Stimulated activated CD8-positive, alpha-beta memory T cell treated with anti-CD3 and anti-CD28 coated beads, Interleukin-7, amount 100 ng/mL, for 24 hours (primary cell): Measurements from ENCODE around the gene PDZD2.
"Not testable (repeated sequence)": the region's sequence is repeated elsewhere in the genome, so short reads cannot be mapped to it uniquely, and the experiment has no call there.

Experiments used
- DNase-seq: peaks from one replicate; pipeline ENCODE4 v3.0.0-alpha.2; 2020; ENCODE audit warnings: low read depth

Gene PDZD2

DNA sequence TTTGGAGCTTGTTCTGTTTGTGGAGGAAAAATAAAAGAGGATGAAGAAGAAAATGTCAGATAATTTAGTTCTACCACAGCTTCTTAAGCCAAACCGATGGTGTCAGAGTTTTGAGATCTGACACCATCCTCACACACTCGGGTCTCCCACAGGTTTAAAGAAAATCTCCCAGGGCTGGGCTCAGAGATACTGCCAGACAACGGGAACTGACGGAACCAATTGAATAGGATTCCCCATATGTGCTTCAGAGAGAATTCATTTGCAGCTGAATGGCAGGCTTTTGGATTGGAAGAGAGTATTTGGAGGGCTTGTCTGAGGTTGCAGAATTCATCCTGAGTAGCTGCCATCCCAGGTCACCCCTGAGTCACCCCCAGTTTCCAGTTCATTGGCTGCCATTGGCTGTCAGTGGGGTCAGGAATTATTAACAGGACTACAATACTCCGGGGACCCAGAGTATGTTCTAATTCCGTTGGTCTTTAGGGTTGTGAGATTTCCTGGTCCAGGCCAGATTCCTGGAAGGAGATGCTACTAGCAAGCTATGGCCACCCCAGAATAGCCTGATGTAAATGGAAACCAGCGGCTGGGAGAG, 131.3 kb downstream of the PDZD2 start:
- no peak for DNase-seq

DNA sequence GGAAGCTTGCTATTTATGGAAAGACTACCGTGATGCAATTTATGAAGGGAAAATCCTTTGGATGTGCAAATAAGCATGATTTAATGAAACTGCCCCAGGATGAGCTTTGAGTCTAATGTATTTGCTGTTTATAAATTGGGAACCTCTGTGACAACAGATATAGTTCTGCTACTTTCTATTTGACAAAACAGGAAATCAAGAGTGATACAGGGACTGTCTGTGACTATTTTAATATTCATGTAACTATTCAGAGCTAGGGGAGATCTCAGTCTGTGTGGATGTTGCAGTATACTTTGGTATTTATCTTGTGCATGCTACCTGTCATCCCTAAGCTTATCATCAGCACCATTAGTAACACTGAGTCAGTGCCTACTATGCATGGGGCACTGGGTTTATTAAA, 132.1 kb downstream of the PDZD2 start:
- no peak for DNase-seq

DNA sequence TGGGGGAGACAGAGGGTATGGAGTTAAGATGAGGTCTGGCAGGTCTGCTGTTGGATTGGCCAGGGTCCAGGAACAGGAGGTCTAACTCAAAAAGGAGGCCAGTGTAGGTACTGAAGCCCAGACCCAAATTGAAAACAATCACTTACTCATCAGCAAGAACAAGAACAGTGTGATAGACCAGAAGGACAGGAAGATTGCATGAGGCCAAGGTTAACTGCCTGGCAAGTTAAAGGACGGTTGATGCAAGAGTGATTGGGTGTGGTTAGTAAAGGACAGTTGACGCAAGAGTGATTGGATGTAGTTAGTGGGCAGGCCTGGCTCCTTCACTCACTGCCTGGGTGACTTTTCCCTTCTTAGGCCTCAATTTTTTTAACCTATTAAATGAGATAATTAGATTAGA, 132.6 kb downstream of the PDZD2 start:
- DNase-seq, result no peak

DNA sequence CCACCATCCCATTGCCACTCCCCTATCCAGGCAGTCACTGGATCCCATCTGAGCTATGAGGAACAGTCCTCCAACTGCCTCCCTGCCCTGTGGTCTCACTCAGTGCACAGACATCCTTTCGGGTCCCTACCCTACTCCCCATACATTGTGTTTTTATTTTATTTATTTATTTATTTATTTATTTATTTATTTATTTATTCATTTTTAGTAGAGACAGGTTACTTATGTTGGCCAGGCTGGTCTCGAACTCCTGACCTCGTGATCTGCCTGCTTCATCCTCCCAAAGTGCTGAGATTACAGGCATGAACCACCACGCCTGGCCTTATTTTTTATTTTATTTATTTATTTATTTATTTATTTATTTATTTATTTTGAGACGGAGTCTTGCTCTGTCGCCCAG, 137.4 kb downstream of the PDZD2 start:
- DNase-seq, result not testable (repeated sequence)

DNA sequence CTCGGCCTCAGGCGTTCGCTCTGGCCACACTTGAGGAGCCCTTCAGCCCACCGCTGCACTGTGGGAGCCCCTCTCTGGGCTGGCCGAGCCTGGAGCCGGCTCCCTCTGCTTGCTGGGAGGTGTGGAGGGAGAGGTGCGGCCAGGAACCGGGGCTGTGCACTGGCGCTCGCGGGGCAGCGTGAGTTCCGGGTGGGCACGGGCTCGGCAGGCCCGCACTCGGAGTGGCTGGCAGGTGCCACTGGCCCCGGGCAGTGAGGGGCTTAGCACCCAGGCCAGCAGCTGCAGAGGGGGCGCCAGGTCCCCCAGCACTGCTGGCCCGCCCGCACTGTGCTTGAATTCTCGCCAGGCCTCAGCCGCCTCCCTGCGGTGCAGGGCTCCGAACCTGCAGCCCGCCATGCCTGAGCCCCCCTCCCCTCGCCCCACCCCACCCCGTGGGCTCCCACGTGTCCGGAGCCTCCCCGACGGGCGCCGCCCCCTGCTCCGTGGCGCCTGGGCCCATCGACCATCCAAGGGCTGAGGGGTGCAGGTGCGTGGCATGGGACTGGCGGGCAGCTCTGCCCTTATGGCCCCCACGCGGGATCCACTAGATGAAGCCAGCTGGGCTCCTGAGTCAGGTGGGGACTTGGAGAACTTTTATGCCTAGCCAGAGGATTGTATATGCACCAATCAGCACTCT, 138.2 kb downstream of the PDZD2 start:
- no peak for DNase-seq

DNA sequence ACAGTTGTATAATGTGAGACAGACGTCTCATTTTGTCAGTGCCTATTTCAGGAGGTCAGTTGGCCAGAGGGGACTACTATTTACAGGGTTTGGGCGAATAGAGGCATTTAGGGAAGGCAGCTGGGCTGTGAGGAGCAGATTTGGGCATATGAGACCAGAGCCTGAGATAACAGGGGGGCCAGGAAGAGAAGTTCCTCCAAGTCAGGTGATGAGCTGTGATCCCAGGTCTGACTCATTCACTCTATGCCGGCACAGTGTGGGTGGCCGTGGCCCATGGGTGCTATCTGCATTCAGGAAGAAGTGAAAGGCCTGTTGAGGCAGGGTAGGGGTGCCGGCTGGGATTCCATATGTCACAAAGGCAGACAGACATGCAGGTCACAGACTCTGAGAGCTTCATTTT, 142.8 kb downstream of the PDZD2 start:
- DNase-seq, result no peak

DNA sequence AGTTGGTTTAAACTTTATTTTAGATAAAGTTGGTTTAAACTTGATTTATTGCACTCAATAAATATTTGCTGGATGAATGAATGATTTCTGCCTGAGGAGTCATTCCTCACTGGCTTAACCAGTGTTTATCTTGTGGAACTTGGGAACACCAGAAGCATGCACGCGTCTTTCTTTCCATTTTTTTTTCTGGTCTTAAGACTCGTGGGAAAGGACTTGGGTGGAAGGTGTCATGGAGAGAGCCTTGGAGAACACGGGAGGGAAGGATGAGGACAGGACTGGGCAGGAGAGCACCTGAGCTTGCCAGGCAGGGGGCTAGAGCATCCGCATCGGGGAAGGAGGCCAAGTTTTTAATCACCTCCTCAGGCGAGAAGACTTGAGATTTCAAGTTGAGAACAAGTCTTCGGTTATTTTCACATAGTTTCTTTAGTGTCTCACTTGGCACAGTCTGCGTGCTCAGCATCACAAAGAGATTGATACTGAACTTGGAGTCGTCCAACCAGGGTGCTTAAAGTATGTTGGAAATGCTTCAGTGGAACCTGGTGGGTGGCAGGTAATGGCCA, 144.2 kb downstream of the PDZD2 start:
- no peak for DNase-seq

DNA sequence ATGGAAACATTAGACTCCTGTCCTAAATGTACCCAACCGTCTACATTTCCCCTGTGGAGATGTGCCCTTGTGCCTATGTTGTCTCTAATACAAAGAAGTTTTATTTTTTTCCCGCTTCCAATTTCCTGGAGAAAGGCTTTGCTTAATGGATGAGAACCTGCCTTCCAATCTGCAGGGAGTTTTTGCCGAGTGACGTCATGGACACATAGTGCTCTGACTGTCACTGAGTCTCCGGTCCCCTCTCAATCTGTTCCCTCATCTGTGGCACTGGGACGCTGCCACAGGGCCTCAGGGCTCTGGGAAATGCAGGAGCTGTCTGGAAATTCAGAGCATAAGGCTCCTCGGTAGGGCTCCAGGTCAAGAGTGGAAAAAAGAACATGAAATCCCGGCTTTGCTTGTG, 144.8 kb downstream of the PDZD2 start:
- no peak for DNase-seq

DNA sequence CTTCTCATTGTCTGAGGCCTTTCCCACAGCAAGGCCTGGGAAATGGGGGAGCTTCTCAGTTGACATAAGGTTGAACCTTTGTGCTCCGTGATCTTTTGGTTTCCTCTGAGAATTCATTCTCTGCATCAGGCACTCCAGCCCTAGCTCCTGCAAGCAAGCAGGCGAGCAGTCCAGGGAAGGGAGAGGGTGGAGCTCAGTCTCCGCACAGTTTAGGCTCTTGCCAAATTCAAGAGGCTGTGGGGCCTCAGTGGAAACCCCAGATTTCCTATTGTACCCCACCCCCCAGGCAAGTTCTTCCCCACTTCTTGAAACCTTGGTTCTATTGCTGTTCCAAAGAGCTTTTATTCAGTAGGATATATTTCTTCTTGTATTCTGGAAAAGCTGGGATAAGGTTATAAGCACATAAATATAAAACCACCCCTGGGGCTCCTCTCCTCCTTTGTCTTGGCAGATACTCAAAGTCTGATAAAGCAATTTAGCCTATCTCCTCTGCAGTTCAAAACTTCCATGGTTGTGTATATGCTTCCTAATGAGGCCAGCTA, 147.2 kb downstream of the PDZD2 start:
- no peak for DNase-seq

DNA sequence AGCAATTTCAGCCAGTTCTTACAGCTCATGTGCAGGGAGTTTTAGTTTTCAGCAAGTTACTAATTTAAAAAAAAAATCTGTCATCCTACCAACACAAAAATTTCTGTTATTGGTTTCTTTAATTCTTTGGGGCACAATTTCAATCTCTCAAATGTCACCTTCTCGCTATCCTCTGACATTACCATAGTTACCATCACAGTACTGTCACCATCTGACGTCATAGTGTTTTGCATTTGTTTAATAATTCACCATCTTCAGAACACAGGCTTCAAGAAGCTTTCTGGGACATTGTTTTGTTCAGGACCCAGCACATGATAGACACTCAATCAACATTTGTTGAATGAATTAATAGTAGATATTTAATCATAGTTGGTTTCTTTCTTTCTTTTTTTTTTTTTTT, 155.1 kb downstream of the PDZD2 start:
- DNase-seq, result no peak

DNA sequence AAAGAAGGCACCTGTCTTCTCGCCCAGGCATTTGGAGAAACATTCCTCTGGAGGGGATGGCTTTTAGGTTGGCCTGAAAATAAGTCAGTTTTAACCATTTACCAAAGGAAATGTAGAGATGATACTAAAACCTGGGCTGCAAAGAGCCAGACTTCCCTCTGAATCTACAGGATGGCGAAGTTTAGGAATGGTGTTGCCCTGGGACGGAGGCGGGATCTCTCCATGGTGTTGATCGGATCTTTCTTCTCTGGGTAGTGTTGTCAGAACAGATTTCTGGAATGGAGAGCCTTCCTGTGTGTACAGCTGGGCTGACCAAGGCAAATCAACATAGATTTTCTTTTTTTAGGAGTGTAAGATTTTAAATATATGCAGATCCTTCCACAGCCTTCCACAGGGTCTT, 159.2 kb downstream of the PDZD2 start:
- no peak for DNase-seq

DNA sequence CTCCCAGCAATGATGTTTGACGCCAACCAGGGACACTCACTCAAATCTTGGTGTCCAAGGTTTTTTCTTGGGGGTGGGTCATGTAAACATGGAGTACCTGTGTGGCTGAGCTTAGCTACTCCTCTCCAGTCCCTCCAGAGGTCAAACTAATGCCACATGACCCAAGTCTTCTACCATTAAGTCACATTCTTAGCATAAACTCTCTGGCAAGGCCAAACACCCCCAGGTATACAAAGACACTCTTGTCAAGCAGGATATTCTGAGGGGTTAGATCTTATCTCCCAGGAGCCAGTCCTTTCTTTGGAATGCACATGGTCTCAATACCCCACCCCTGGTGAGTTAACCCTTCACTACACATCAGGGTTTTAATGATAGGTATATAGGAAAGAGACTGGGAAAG, 161.4 kb downstream of the PDZD2 start:
- no peak for DNase-seq

DNA sequence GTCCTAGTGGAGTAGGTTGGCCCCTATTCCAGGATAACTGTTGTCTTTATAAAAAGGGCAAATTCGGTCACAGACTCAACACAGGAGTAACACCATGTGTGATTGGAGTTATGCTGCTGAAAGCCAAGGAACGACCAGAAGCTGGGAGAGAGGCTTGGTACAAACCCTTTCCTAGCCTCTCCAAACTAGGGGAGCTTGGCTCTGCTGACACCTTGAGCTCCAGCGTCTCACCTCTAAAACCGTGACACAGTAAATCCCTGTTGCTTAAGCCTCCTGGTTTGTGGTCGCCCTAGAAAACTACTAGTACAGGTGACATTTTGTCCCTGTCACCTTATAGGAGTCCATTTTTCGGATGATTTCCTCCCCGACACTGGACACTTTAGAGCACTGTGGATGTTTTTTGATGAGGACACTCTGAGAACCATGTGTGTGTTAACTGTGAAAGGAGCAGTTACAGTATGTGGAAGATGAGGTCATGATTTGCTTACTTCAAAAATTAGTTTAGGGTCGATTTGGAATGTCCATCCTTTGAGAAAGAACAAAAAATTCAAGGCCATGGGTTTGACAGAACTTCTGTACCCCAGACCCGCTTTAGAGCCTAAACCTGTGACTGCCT, 167.0 kb downstream of the PDZD2 start:
- DNase-seq, result no peak

DNA sequence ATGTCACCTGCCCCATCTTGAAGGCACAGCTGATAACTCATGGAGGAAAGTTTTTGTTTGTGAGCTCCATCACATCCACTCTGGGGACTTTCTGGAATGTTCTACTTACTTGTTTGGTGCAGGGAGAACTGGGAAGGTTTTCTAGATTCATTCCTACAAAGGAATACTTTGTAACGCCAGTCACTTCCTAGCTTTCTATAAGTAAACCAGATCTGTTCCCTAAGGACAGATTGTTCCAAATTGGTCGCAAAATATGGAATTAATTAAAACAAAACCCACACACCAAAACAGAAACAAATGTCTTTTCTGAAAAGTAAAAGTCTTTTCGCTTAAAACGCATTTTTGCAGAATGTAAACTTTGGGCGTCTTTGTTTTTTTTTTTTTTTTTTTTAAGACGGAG, 167.6 kb downstream of the PDZD2 start:
- DNase-seq, result no peak

DNA sequence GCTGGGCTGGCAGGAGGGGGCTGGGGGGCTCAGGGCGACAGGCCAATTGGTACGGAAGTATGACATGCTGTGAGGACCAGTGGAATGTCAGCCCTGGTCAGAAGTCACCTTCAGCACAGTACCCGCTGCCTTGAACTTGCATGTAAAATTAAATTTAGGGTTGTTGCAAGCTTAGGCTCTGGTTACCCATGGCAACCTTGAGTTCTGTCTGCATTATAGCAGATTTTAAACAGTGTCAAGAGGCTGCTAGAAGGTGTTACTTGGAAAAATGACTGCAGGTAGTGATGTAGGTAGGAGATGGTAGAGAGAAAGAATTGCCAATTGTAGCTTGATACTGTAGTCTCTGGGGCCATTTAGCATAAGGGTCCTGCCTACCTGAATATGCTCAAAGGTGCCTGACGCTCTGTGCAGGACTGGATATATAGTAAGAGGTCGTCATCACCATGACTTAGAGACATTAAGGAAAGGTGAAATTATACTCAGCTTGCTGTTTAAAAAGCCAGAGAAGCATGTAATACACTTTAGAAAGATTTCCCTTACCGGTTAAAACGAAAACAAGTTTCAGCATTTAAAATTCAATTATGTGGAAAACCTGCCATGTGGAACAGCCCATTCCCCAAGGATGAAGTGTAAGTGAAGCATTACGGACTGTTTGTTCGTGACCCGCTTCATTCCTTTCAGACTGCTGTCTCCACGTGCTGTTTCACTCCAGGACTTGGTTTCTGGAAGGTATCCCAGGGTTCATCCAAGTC, 169.0 kb downstream of the PDZD2 start:
- no peak for DNase-seq

DNA sequence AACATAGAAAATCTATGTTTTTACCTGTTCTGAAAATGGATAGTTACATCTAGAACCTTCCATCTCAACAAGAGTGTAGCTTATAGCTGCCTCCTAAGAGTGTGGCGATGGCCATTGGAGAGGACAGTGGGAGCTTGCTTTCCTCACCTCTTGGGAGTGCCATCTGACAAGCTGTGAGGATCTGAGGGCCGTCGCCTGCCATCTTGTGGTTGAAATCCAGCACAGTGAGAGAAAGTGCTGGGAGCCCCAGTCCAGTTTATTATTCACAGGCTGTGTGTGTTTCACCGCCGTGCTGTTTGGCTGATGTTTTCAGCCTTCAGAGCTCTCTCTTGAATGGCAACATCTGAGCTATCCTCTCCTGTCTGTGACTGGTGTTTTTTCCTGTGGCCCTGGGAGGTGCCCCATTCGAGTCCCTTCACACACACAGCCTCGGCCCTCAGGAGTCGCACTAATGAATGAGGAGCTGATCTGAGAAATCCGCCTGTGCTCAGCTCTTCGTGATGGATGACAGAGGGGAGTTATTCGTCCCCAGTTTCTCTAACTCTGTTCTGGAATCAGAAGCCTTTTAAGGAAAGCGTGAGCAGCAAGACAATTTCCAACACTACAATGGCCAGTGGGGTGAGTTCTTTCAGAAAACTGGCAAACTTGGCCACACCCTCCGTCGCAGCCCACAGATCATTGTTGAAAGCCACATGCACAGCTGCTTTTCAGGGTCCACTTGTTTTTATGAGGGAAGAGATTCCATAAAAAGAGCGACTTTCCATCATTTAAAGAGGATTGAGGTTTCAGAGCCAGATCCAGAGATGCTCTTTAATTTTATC, 170.3 kb downstream of the PDZD2 start:
- no peak for DNase-seq

DNA sequence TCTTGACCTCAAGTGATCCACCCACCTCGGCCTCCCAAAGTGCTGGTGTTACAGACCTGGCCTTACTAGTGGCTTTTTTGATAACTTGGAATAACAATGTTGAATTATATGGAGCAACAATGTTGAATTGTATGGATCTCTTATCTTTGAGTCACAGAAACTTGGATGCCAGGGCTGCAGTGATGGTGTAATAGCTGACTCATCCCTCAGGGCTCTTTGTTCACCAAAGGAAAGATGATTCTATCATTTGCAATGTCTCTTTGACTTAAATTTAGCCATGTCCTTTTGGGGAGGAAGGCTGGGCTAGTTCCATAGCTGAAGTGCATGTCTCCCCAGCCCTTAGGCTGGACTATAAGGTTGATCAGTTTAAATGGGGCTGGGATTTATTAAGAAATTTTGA, 172.3 kb downstream of the PDZD2 start:
- DNase-seq, result no peak

DNA sequence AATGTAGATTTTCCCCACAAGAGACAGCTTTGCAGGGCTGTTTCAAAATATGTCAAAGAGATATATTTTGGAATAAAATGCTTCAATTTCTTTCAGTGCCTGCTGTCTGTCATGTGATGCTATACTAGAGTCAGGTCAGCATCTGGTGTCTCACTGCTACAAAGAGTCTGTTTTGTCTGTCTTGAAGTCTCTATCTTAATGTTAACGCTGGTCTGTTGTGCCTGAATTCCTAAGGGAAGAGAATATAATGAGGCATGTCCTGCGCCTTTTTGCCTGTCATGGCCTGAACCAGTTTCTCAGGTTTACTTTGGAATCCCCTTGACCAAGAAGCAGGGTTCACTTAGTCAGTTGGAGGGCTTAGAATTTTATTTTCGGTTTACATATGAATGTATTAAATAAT, 176.4 kb downstream of the PDZD2 start:
- no peak for DNase-seq

DNA sequence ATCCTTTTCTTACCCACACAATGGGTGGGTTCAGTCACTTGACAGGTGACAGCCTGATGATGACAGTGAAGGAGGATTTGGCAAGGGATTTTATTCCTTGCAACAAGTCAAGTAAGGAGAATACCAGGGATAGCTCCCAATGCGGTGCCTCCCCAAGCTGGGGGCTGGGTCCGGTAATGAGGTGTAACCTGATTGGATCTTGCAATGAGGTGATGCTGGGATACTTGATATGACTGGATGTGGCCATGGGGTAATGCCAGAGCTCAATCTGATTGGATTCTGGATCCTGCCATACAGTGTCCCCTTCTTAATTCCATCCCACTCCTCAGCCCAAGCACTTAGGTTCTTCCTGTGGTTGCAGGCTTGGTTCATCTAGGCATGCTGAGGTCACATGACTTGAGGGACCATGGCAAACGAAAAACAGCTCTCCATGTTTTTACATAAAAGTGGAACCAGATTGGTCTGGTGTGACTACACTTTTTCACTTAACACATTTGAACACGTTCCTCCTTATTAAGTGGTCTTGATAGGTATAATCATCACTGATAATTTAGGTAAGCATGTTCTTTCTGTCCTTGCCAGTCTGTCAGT, 181.1 kb downstream of the PDZD2 start:
- no peak for DNase-seq

DNA sequence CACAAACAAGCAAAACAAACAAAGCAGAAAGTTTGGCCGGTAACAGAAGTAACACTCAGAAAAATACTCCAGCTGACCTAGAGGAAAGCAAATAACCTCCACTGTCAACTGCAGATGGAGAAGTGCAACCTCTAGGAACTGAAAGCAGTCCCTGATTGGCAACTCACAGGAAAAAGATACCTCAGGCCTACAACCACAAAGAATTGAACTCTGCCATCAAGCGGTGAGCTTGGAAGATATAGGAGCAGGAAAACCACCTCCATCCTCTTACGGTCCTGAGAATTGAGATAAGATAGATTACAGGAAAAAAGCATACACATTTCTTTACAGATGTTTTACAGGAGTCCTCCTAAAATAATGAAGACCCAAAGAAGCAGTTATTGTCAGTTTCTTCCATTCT, 184.5 kb downstream of the PDZD2 start:
- no peak for DNase-seq

DNA sequence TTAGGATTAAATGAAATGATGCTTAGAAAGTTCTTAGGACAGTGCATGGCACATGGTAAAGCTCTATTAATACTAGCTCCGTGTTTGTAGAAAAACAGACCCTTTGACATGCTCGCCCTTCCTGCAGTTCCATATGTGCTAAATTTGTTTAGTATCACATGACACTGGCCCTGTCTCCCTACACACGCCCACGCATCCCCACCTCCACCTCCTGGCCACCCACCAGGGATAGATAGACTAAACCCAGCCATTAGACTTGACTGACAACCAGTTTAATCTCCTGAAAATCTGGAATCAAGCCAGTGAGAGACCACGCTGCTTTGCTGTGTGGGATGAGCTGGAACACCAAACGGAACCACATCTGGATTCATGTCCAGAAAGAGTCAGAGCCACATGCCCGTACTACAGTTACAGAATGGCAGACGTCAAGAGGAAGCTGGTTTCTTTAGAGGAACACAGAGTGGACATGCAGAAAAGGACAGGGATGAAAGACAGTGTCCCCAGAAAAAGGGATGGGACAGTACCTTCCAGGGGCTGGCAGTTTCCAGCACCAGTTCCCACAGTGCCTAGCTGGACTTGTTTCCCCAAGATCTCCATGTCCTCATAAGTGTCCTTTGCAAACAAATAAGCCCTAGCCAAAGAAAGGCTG, 186.1 kb downstream of the PDZD2 start:
- no peak for DNase-seq
